ENCODE data around the gene S1PR1.
A peak's percentile ranks its signal among the peaks of the same experiment; 100 is the strongest.
"Not testable (repeated sequence)": the region's sequence is repeated elsewhere in the genome, so short reads cannot be mapped to it uniquely, and the experiment has no call there.

The S1PR1 gene

DNA sequence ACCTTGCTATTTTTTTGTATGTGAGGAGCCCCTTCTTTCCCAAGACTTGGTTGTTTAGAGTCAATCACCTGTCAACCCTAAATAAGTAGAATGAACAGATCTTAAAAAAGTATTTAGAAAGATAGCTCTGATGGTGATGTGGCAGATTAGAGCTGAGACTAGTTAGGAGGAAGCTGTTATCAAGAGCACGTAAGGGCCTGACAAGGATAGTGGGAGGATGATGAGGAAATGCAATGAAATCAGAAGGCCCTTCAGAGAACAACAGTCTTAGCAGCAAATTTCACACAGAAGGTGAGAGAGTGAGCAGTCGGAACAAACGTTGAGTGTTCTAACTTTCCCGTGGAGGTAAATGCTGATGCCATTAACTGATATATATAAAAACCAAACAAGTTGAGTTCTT is 15.9 kb upstream of the S1PR1 start:
- no peak for DNase-seq

DNA sequence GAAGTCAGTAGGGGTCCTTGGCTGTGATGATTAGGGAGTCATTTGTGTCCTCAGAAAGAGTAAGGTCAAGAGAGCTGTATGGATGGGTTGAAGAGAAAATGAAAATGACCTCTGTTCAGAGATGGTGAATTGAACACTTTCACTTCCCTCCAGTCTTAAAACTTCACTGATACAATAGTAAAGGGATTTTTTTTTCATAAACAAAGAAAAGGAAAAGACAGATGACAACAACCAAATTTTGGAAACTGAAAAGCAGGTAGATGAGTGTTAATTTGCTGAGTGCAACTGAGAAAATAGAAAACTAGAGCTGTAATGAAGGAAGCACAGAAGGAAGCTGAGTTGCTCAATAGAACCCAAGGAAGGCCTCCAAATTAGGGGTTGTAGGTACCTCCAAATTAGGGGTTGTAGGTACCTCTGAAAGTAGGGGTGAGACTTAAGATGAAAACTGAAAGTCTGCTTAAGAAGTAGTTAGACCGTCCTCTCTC is 14.8 kb upstream of the S1PR1 start:
- DNase-seq = no peak

DNA sequence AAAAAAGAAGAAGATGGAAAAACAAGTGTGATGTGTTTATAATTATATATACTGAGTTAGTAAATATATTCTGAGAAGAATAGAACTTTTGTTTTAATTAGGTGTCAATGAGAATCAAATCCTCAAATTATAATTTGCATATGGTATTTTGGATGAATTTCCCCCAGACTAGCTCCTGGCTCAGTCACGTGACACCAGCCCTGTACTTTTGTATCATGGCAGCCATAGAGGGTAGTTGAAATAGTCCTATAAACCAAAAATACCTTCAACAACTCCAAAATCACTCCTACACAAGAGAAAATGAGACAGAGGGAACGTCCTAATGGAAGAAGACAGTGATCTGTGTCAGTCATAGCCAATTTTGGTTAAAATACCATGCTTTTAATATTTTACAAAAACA is 9.0 kb upstream of the S1PR1 start:
- DNase-seq = no peak

DNA sequence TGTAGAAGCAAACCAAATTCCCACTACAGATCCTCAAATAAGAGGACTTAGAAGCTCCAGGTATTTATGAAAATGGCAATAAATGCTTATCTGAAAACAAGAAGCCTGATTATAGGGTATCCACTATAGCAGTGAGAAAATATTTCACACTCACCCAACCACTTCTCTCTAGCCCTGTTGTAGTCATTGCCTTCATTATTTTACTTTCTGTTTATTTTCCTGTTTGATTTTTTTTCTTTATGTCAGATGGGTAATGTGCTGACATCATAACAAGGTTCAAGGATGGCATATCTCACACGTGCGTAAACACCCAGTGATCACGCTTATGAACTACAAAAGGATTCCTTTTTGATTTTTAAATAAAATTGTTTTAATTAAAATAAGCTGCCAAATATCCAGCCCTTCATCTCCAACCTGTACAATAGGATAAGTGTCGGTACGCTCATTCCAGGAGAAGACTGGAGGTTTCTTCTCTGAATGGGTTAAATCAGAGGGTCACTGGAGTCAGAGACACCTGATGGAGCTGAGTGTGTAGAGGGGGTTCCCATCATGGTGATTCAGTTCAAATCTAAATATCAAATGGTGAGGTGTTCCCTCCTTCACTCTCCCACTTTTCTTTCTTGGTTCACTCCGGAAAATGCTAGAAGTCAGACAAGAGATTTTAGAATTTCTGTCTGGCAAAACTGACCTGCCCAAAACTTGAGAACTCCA is 8.2 kb upstream of the S1PR1 start:
- no peak for DNase-seq

DNA sequence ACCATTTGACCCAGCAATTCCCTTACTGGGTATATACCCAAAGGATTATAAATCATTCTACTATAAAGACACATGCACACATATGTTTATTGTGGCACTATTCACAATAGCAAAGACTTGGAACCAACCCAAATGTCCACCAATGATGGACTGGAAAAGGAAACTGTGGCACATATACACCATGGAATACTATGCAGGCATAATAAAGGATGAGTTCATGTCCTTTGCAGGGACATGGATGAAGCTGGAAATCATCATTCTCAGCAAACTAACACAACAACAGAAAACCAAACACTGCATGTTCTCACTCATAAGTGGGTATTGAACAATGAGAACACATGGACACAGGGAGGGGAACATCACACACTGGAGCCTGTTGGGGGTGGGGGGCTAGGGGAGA is 4.6 kb upstream of the S1PR1 start:
- not testable (repeated sequence) for DNase-seq

DNA sequence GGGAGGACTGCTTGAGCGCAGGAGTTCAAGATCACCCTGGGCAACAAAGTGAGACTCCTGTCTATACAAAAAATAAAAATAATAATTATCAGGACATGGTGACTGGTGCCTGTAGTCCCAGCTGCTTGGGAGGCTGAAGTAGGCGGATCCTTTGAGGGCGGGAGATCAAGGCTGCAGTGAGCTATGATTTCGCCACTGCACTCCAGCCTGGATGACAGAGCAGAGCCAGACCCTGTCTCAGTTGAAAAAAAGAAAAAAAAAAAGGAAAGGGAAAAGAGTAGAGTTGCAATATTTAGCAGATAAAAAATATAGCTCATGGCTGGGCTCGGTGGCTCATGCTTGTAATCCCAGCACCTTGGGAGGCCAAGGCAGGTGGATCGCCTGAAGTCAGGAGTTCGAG is 3.3 kb upstream of the S1PR1 start:
- DNase-seq = no peak

DNA sequence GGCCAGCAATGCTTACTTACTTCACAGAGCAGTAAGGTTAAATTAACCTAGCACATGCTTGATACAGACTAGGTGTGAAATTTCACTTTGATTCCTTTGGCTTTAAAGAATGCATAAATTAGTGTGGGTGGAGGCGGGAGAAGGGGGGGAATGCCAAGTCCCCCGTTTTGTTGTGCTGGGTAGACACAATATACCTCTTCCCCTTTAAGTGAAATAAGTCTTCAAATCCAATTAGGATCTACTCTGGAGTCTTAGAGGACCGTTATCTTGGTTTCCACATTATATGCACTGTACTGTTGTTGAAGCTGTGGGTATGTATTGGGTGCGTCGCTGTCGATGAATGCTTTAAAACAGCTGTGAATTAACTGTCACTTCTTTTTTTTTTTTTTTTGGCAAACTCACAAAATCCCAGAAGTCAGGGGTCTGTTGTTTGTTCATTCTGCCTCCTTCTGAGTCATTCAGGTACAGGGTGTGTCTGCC is 1.6 kb upstream of the S1PR1 start:
- no peak for DNase-seq

DNA sequence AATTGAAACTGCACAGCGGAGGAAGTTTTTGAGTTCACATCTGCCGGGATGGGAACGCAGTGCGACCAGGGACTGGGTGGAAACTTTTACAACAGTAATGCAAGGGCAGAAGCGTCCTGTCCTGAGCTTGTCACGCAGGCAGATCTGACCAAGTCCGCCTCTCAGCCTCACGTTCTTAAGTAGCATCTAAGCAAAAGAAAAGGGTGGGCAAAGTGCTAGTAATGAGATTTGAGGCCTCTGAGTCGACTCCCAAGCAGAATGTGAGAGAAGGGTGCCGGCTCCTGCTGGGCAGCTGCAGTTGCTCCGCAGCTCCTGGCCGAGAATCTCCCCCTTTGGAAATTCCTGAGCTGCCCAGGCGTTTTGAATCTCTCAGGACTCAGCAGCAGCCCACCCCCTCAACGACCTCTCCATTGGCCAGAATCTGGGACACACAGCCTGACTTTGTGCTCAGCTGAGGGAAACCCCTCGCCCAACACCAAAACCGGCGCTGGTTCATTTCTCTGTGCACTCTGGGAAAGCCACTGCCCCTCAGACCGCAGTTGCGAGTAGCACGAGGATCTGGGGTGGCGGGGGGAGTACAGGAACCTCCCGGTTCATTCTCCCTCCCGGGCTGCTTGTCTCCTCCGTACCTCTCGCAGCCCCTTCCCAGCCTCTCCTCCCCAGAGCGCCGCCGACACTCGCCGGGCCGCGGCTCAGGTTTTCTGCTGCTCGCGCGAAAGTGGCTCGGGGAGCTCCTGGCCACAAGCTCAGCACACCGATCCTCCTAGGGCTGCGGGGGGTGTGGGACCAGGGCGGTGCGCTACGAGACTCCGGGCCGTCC is 913 bp upstream of the S1PR1 start:
- DNase-seq = no peak

DNA sequence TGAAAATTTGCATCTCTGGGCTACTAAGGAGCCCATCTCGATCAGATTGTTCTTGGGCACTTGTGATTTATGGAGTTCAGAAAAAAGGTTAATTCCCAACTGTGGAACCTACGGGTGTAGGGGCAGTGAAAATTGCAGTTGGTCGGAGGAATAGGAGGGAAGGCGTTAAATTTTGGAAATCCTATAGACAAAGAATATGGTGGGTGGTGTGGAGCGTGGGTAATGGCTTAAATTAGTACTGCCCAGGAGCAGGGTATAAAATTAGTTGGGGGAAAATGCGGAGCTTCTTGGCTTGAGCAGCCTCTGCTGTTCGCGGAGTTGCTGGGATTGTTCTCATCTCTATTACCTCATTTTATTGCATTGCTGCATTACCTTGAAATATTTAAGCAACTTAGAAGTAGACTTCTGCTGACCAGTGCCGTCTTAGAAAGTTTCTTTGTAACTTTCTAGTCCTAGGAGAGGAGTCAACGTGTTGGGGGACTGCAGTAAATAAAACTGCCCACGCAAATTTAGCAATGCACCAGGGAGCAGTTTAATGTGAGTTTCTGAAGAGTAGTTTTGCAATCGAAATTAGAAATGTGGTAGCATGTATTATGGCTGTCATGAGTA is 514 bp downstream of the S1PR1 start:
- no peak for DNase-seq

DNA sequence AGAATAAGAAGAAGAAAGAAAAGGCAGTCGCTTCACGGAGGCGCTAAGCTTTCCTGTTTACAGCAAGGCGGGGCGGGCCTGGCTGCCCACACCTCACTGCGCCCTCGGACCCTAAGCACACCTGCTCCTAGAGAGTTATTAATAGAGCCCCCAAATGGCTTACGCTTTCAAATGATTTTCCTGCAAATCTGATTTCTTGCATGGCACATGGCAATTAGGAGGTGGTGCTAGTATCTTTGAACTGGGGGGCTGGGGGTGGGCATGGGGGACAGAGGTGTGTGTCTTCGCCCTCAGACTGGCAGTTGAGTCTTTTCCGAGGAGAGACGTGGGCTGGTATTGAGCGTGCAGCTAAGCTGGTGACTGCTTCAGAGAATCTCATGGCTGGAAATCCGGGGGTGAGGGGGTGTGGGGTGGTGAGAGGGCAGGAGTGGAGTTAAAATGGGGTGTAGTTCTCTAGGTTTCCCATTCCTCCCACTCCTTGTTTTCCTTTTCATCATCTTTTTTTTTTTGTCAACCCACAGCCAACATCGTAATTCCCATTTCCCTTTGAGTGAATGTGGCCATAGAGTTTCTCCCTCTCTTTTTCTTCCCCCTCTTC is 1.3 kb downstream of the S1PR1 start:
- DNase-seq = peak; percentile 6

DNA sequence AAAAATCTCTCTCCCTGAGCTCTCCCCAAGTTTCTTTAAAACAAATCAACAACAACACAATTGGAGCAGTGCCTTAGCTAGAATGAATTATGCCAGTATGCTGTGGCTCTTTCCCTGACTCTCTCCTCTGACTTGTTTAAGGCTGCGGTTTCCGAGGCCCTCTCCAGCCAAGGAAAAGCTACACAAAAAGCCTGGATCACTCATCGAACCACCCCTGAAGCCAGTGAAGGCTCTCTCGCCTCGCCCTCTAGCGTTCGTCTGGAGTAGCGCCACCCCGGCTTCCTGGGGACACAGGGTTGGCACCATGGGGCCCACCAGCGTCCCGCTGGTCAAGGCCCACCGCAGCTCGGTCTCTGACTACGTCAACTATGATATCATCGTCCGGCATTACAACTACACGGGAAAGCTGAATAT is 1.9 kb downstream of the S1PR1 start:
- peak; percentile 88 for DNase-seq

DNA sequence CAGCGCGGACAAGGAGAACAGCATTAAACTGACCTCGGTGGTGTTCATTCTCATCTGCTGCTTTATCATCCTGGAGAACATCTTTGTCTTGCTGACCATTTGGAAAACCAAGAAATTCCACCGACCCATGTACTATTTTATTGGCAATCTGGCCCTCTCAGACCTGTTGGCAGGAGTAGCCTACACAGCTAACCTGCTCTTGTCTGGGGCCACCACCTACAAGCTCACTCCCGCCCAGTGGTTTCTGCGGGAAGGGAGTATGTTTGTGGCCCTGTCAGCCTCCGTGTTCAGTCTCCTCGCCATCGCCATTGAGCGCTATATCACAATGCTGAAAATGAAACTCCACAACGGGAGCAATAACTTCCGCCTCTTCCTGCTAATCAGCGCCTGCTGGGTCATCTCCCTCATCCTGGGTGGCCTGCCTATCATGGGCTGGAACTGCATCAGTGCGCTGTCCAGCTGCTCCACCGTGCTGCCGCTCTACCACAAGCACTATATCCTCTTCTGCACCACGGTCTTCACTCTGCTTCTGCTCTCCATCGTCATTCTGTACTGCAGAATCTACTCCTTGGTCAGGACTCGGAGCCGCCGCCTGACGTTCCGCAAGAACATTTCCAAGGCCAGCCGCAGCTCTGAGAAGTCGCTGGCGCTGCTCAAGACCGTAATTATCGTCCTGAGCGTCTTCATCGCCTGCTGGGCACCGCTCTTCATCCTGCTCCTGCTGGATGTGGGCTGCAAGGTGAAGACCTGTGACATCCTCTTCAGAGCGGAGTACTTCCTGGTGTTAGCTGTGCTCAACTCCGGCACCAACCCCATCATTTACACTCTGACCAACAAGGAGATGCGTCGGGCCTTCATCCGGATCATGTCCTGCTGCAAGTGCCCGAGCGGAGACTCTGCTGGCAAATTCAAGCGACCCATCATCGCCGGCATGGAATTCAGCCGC is 2.5 kb downstream of the S1PR1 start:
- DNase-seq = no peak

DNA sequence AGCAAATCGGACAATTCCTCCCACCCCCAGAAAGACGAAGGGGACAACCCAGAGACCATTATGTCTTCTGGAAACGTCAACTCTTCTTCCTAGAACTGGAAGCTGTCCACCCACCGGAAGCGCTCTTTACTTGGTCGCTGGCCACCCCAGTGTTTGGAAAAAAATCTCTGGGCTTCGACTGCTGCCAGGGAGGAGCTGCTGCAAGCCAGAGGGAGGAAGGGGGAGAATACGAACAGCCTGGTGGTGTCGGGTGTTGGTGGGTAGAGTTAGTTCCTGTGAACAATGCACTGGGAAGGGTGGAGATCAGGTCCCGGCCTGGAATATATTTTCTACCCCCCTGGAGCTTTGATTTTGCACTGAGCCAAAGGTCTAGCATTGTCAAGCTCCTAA is 3.2 kb downstream of the S1PR1 start:
- DNase-seq = no peak

DNA sequence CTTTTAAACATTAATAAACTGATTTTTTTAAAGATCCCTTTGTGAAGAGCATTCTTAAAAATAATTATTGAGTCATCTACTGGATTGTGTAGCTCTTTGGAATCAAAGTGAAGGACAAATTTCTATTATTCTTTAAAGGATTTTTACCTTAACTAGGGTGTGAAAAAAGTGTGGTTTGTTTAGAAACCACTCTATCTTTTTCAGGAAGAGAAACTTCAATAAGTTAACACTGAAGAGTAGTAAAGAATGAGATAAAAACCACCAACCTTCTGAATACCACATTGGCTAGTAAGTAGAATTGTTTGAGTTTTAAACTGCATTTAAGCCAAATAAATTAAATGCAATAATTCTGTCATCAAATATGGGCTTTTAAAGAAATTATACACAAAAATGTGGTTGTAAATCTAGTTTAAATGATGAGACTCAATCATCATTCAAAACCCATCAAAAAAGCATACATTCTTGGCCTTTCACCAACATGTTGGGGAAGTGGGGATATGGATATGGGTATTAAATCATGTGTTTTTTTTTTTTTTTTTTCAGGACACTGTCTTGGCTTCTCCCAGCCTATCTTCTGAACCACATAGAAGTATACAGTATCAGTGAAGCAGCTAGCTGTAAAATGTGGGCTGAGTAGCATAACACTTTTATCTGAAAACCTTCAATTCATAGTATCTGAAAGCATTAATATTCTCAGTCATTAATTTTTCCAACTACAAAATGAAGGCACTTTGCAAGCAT is 4.8 kb downstream of the S1PR1 start:
- DNase-seq = no peak

DNA sequence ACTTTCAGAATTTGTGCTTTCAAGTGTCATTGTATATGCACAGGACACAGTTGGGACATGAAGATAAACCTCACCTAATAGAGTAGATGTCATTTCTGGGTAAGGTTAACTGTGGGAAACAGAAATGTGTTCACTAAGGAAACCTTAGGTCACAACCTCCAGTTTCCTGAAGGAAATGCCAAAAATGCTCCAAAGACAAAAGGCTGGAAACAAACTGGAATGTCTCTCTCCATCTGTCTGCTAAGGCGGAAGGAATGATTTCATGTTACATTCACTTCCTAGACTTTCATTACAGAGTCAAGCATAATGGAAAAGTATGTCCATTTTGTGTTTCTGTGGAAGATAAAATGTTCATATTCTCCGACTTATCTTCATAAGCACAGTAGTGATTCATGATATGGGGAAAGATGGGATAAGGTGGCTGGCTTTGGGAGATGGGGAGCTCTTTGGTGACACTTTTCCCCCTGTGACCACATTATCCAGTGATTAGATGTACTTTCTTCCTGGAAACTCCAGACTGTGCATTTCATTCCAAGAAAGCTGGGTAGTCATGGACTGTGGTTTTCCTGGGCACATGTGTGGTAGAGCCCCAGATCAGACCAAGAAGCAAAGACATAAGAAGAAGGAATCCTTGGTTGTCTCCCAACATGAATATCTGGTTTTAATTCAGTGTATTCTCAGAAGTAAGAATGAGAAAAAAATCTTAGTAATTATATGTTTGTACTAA is 5.7 kb downstream of the S1PR1 start:
- DNase-seq = no peak

DNA sequence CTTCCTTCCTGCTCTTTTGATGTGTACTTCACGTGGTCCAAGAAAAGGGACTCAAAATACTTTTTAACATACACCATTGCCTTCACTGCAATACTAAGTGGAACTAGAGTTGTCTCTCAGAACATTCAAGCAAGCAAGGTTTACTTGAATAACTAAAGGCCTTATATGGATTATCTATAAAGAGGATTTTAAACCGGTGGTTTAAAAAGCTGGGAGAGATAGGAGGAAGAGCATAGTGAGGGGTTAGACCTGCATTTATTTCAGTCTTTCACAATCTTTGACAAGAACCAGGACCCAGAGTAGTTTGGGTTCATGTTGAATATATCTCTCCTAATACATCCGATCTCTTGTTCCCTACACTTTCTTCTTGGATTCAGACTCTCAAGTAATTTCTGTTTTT is 6.9 kb downstream of the S1PR1 start:
- DNase-seq = no peak

DNA sequence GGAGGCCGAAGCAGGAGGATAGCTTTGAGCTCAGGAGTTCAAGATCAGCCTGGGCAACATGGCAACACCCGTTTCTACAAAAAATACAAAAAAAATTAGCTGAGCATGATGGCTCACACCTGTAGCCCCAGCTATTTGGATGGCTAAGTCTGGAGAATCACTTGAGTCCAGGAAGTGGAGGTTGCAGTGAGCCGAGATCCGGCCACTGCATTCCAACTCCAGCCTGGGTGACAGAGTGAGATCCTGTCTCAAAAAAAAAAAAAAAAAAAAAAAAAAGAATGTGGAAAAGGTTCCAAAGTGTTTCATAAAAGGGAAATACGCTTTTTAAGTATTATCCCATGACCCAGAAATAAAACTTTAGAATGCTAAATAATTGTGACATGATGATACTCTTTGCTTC is 8.0 kb downstream of the S1PR1 start:
- no peak for DNase-seq

DNA sequence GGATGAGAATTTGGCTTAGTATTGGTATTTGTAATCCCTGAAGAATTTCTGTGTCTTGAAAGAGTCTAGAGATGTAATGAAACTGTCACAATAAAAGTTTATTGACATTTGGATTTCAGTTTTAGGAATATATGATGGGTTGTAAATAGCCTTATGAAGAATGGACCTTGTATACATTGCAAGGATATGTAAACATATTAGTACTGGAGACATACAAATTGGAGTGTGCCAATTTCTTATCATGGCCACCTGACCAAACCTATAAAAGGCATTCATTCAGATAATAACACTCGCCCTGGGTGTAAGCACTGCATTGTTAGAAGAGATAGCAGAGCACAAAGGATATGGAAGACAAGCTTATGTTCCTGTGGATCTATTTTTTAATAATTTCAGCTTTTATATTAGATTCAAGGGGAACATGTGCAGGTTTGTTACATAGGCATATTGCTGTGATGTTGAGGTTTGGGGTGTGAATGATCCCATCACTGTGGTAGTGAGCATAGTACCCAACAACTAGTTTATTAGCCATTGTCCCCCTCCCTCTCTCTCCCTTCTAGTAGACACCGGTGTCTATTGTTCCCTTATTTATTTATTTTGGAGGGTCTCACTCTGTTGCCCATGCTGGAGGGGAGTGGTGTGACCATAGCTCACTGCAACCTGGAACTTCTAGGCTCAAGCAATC is 8.6 kb downstream of the S1PR1 start:
- no peak for DNase-seq

DNA sequence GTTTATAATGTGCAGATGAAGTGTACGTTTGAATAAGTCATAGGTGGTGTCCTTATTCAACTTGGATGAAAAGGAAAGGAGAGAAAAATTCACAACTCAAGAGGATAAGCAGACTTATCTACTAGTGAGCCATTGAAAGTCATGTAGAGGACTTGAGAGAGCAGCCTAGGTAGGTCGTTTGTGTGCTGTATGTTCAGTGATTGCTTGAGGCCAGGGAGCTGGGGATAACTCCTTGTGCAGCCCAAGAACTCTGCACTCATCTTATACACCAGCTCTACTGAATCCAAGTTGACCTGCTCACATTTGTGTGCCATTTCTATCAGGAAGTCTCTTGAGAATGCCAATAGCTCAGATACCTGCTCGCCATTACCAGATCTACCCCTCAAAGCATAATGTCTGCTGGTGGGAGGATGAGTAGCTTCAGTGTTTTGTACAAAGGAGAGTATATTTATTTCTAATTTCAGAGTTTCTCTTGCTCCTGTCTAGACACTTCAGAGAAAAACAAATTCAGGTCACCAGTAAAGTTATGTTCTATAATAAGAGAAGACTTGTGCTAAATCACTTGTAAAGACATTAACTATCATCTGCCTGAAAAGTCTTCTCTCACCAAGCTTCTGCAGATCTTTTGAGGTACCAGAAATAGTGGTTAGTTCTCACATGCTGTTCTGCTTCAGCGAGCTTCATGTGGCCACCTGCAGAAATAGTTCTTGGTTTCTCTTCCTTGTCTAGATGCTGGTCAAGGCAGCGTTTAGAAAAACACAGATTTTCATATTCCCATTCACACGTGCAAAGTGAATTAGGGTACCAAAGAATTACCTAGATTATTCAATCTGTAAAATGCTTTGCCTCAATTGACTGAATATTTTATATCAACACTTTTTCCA is 10.8 kb downstream of the S1PR1 start:
- no peak for DNase-seq
